ENCODE measurements around the gene ATP2C2.
"Not testable (repeated sequence)": the region's sequence is repeated elsewhere in the genome, so short reads cannot be mapped to it uniquely, and the experiment has no call there.

Gene ATP2C2

DNA sequence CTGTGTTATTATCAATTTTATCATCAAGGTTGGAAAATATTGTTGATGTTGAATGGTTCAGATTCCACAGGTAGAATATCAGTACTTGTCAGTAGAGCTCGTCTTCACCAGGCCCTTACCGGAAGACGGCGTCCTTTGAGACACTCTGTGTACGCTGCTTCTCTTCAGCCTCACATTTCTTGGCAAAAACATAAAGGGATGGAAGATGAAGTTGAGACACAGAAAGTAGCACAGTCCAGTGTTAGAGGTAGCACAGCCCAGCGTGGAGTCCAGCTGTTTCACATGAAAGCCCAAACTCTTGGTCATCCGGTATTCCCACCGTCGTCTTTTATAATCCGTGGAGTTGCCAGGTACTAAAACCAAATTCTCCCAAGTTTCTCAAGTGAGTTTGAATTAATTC lies 30.4 kb downstream of the ATP2C2 start:
- no peak for DNase-seq

- not testable (repeated sequence) for DNase-seq
Observed at GRCh38 chr16:84399912-84400311, 31.6 kb downstream of the ATP2C2 start.

GRCh38 chr16:84403435-84403834 lies 35.1 kb downstream of the ATP2C2 start:
- DNase-seq: not testable (repeated sequence)

DNA sequence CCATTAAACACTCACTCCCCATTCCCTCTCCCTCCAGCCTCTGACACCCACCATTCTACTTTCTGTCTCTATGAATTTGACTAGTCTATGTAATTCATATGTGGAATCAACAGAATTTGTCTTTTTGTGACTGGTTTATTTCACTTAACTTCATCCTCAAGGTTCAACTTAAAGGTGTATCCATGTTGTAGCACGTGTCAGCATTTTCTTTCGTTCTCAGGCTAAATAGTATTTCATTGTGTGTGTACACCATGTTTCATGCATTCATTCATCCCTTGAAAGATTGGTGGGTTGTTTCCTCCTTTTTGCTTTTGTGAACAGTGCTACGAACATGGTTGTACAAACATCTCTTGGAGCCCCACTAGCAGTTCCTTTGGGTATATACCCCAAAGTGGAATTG lies 36.0 kb downstream of the ATP2C2 start:
- DNase-seq: no peak

DNA sequence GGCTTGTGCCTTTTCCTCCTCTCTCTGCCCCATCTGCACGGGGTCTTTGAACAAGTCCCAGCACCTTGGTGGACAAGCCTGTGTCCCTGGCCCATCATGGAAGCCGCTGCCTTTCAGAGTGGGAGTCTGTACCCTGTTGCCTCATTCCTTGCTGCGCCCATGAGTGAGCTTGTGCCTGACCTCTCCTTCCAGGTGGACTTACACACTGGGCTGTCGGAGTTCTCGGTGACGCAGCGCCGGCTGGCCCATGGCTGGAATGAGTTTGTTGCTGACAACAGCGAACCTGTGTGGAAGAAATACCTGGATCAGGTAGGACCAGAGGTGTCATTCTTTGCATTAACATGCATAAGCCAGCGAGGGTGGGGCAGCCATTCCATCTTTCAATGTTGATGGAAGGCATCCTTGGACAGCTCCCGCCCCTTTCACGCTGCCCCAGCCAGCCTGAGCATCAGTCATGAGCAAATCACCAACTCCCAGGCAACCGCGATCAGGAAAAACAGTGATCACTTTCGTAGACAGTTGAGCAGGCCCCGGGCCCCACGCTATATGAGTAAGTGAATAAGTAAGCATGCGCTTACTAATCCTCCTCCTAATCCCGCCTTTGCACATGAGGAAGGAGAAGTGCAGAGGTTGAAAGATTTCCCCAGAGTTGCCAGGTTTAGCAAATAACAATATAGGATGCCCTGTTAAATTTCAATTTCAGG lies 36.8 kb downstream of the ATP2C2 start:
- no peak for DNase-seq

GRCh38 chr16:84406006-84406963 lies 37.9 kb downstream of the ATP2C2 start:
- DNase-seq: no peak

DNA sequence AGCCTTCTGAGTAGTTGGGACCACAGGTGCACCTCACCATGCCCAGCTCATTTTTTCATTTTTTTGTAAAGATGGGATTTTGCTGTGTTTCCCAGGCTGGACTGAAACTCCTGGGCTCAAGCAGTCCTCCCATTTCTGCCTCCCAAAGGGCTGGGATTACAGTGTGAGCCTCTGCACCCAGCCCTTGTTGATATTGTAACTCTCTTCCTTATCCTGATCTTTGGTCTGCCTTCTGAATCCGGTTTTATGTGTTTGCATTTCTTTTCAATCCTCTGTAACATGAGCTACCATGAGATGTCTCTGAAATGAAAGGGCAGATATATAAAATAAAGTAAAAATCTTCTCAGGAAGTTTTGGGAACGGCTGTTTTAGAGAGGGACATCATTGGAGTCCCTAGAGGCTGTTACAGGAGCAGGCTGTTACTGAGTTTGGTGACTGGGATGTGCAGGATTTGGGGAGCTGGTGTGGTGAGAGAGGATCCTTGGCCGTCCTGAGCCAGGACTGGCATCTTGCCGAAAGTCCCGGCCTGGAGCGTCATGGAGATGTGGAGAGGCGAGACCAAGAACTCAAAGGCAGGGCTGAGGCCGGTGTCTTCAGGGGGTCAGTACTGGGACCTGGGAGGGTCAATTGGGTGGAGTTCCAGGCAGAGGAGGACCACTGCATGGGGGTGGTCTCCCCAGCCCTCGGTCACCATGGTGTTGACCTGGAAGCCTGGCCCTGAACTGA lies 39.4 kb downstream of the ATP2C2 start:
- no peak for DNase-seq

- no peak for DNase-seq
Observed at GRCh38 chr16:84408314-84408690, 40.0 kb downstream of the ATP2C2 start.

DNA sequence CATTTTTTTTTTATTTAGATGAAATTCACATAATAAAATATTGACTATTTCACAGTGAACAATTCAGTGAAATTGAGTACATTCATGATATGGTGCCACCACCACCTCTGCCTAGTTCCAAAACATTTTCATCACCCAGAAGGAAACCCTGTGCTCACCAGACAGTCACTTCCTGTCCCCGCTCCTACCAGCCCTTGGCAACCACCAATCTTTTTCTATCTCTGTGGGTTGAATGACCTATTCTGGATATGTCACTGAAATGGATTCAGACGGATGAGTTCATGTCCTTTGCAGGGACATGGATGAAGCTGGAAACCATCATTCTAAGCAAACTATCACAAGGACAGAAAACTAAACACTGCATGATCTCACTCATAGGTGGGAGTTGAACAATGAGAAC lies 40.5 kb downstream of the ATP2C2 start:
- no peak for DNase-seq

DNA sequence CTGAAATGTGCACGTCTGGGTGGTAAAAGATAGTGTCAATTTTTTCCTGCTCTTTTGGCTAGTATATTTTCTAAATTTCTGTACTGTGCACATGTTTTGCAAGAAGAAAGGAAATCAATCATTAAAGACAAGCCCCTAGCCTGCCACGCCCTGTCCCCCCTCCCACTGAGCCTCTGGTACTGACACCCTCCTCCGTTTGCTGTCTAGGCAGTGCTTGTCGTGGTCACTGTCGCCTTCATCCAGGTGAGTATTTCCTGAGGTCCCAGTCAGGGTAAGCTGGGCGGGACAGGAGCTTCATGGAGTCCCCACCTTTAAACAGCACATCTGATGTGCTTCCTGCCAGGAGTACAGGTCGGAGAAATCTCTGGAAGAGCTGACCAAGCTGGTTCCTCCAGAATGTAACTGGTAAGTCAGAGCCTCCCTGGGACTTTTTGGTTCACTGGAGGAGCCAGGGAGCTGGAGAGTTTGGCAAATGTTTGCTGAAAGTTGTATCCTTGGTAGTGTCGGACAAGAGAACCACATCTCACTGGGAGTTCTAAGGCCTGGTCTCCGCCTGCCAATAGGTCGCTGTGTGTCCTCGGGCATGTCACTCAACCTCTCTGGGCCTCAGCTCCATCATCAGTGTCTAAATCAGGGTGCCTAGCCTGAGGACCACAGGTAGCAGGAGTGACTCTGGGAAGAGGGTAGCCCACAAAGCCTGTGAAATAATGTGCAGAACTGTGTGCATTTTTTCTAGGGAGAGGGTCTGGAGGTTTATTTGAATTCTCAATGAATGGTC lies 42.2 kb downstream of the ATP2C2 start:
- DNase-seq: no peak

DNA sequence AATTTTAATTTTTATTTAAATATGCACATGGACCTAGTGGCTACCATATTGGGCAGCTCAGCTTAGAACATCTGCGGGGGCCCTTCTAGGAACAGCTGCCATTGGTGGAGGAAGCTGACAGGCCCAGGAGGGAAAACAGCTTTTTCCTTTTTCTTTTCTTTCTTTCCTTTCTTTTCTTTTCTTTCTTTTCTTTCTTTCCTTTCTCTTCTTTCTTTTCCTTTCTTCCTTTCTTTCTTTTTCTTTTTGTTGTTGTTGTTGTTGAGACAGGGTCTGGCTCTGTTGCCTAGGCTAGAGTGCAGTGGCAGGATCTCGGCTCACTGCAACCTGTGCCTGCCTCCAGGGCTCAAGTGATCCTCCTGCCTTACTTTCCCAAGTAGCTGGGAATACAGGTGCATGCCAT lies 43.4 kb downstream of the ATP2C2 start:
- no peak for DNase-seq

DNA sequence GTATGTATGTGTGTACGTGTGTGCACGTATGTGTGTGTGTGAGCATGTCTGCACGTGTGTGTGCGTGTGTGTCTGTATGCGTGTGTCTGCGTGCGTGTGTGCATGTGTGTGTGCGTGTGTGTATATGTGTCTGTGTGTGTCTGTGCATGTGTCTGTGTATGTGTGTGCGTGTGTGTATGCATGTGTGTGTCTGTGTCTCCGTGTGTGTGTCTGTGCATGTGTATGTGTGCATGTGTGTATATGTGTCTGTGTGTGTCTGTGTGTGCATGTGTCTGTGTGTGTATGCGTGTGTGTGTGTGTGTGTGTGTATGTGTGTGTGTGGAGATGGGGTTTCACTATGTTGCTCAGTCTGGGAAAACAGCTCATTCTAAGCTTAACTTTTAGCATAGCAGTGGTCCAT lies 43.9 kb downstream of the ATP2C2 start:
- DNase-seq: no peak

GRCh38 chr16:84413244-84414004 lies 45.1 kb downstream of the ATP2C2 start:
- no peak for DNase-seq

DNA sequence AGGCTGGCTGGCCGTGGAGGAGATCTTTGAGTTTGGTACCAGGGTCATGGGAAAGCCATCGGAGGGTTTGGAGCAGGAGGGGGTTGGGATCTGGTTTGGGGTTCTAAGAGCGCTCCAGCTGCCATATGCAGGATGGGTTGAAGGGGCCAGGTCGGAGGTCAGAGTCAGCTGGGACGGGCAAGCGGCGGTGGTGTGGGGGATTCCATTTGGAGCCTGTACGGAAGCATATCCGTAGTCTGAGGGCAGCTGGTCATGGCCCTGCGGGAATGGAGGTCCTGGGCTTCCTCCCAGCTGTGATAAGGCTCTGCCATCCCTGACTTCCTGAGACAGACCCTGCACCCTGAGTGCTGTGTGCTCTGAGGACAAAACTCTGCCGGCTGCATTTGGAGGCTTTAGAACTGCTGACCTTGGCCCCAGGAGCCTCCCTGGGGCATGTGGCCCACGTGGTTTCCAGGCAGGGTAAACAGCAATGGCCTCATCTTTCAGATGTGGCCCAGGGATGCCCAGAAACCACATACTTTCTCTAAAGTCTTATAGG lies 46.5 kb downstream of the ATP2C2 start:
- DNase-seq: no peak

- DNase-seq: no peak
Observed at GRCh38 chr16:84416407-84417321, 48.3 kb downstream of the ATP2C2 start.

- DNase-seq: no peak
Observed at GRCh38 chr16:84418056-84418849, 49.9 kb downstream of the ATP2C2 start.

DNA sequence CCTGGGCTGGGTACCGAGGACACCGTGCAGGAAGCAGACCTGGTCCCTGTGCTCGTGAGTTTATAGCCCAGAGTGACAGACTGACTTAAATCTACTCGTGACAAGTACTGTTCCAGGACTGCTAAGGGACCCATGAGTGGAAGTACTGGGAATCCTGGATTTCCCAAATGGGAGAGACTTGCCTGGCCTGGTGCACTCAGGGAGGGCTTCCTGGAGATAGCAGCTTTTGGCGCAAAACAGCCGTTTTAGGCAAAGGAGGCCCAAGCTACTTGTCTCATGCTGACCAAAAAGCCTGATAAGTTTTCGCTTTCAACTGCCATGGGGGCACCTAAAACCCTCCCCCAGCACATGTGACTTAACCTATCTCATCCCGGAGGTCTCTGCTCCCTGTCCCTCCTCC lies 51.4 kb downstream of the ATP2C2 start:
- DNase-seq: no peak

DNA sequence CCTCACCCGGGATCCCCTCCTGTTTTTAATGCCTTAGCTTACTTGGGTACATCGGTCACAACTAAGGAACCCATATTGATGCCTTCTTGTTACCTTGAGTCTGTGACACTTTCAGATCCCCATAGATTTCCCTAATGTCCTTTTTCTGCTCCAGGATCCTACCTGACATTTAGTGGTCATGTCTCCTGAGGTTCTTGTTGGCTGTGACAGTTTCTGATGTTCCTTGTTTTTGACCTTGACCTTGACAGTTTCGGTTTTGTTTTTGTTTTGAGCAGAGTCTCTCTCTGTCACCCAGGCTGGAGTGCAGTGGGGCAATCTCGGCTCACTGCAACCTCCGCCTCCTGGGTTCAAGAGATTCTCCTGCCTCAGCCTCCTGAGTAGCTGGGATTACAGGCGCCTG lies 52.2 kb downstream of the ATP2C2 start:
- not testable (repeated sequence) for DNase-seq

DNA sequence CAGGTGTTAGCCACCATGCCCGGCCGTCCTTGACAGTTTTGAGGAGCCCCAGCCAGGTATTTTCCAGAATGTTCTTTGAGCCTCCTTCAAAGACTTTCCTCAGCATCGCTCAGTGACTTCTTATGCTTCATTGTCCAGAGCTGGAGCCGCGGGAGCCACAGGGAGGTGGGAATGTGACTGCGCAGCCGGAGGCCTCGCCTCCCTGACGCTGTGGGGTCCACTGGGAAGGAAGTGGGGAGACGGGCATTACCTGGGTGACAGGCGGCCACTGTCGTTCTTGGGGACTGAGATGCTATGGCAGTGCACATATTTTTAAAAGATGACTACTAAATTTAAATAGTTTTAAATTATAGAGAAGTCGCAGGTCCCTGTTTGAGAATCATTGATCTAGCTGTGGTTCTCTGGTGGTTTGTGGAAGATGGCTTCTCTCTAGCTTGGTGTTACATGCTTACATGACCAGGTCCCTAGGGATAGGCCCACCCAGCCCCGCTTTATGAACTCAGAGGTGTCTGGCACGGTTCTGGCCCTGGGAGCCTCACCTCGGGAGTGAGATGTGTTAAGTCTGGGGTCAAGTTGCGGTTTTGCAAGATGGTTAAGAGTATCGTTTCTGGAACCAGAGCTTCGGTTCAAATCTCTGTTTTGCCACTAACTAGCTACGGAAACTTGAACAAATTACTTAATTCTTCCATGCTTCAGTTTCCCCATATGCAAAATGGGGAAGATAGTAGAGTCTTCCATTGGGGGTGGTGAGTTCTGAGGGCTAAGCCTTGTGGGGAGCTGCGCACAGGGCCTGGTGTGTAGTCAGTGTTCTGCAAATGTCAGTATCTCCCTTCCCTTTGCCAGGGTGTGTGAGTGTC lies 53.0 kb downstream of the ATP2C2 start:
- DNase-seq: no peak

Data from CD4-positive, alpha-beta T cell treated with Interleukin-17A for 4 hours (primary cell).